ENCODE results near the gene SLC25A44. TPM values are rescaled to one million over a fixed set of nuclear protein-coding genes. Genes with fewer than 3 reads are reported as not detected.

SLC25A44 gene
- total RNA-seq, 1 experiment from 2014 or later: 28.1 TPM

- no peak overlapping the region for H3K4me2 ChIP-seq (ENCODE audit: low read length)
- H3K9ac ChIP-seq (ENCODE audit: low read length): no peak overlapping the region
- H3F3A ChIP-seq (ENCODE audit: low read length, unreplicated experiment): no peaks in the 10 kb centered on the region
- H3K27me3 ChIP-seq (ENCODE audit: low read length): no peaks in the 10 kb centered on the region
- no peaks in the 10 kb centered on the region for H4K20me1 ChIP-seq (ENCODE audit: low read length)
- peak; percentile 45 for DNase-seq
- no peak for ATAC-seq
- TF ChIP-seq, protein P1, sequence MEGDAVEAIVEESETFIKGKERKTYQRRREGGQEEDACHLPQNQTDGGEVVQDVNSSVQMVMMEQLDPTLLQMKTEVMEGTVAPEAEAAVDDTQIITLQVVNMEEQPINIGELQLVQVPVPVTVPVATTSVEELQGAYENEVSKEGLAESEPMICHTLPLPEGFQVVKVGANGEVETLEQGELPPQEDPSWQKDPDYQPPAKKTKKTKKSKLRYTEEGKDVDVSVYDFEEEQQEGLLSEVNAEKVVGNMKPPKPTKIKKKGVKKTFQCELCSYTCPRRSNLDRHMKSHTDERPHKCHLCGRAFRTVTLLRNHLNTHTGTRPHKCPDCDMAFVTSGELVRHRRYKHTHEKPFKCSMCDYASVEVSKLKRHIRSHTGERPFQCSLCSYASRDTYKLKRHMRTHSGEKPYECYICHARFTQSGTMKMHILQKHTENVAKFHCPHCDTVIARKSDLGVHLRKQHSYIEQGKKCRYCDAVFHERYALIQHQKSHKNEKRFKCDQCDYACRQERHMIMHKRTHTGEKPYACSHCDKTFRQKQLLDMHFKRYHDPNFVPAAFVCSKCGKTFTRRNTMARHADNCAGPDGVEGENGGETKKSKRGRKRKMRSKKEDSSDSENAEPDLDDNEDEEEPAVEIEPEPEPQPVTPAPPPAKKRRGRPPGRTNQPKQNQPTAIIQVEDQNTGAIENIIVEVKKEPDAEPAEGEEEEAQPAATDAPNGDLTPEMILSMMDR (conservative IDR thresholded peaks at IDR 0.05; ENCODE audit: low read depth, low read length): no peak
- TF ChIP-seq EZH2phosphoT487 (IDR thresholded peaks at IDR 0.05; ENCODE audit: borderline replicate concordance, low read length) (no peak), EZH2 (IDR thresholded peaks at IDR 0.05; ENCODE audit: low read length, unreplicated experiment) (no peak)
- no peak overlapping the region for H2AFZ ChIP-seq (ENCODE audit: low read length)
- H3K4me1 ChIP-seq (ENCODE audit: insufficient read depth, low read length): 0 out of 2 replicates have a peak, but pooled peaks cover 4% of the 10 kb centered on the region
- ChIA-PET CTCF (interaction anchor here (0.5 to 0.6 kb wide), 2 partner anchors 128 to 142 kb away, joined by 3 read pairs; no protein-coding TSS in a partner anchor), POLR2A (ENCODE audit: unreplicated experiment) (no interaction called here)
- H3K9me2 ChIP-seq (replicated peaks; ENCODE audit: low read length): no peaks in the 10 kb centered on the region
- peaks cover 17% of the 10 kb centered on the region for H3K36me3 ChIP-seq (ENCODE audit: low read depth, low read length)
- no peak overlapping the region for H3K27ac ChIP-seq (ENCODE audit: low read length)
- no peak overlapping the region for H3K4me3 ChIP-seq (ENCODE audit: low read length)
- no TSS peak for BruUV-seq (replicated peaks)
- no peaks in the 10 kb centered on the region for H3K79me2 ChIP-seq (ENCODE audit: low read length)
- H3K9me3 ChIP-seq (ENCODE audit: low read length): no peaks in the 10 kb centered on the region
- intact Hi-C loops (cut with micrococcal nuclease): no loop called here
Measured at GRCh38 chr1:156233426-156234127, 39.7 kb downstream of the SLC25A44 start.

GRCh38 chr1:156236164-156236563, 42.3 kb downstream of the SLC25A44 start:
- Histone ChIP-seq H3K9me3 (ENCODE audit: low read length) (no peaks in the 10 kb centered on the region), H3F3A (ENCODE audit: low read length, unreplicated experiment) (no peaks in the 10 kb centered on the region), H3K4me3 (ENCODE audit: low read length) (no peak overlapping the region), H3K9me2 (replicated peaks; ENCODE audit: low read length) (no peaks in the 10 kb centered on the region), H3K27ac (ENCODE audit: low read length) (no peak overlapping the region), H3K4me2 (ENCODE audit: low read length) (no peak overlapping the region), H2AFZ (ENCODE audit: low read length) (no peak overlapping the region), H3K36me3 (ENCODE audit: low read depth, low read length) (peaks cover 22% of the 10 kb centered on the region), H3K4me1 (ENCODE audit: insufficient read depth, low read length) (peaks cover 8% of the 10 kb centered on the region), H4K20me1 (ENCODE audit: low read length) (no peaks in the 10 kb centered on the region), H3K79me2 (ENCODE audit: low read length) (no peaks in the 10 kb centered on the region), H3K9ac (ENCODE audit: low read length) (no peak overlapping the region), H3K27me3 (ENCODE audit: low read length) (no peaks in the 10 kb centered on the region)
- BruUV-seq (replicated peaks): no TSS peak
- ATAC-seq: no peak
- intact Hi-C loops (cut with micrococcal nuclease): no loop called here
- POLR2A ChIA-PET (ENCODE audit: unreplicated experiment): no interaction called here
- TF ChIP-seq, protein P1 (conservative IDR thresholded peaks at IDR 0.05; ENCODE audit: low read depth, low read length): no peak
- TF ChIP-seq EZH2phosphoT487 (IDR thresholded peaks at IDR 0.05; ENCODE audit: borderline replicate concordance, low read length) (no peak), EZH2 (IDR thresholded peaks at IDR 0.05; ENCODE audit: low read length, unreplicated experiment) (no peak)
- DNase-seq: no peak
- CTCF ChIA-PET: no interaction called here

GRCh38 chr1:156238248-156238647, 44.3 kb downstream of the SLC25A44 start:
- Histone ChIP-seq H3K27ac (ENCODE audit: low read length) (no peak overlapping the region), H3K9me2 (replicated peaks; ENCODE audit: low read length) (no peaks in the 10 kb centered on the region), H4K20me1 (ENCODE audit: low read length) (no peaks in the 10 kb centered on the region), H3K9me3 (ENCODE audit: low read length) (no peaks in the 10 kb centered on the region), H3K27me3 (ENCODE audit: low read length) (no peaks in the 10 kb centered on the region), H3K4me2 (ENCODE audit: low read length) (no peak overlapping the region), H3K79me2 (ENCODE audit: low read length) (no peaks in the 10 kb centered on the region), H3K9ac (ENCODE audit: low read length) (no peak overlapping the region), H3K4me3 (ENCODE audit: low read length) (no peak overlapping the region), H3K4me1 (ENCODE audit: insufficient read depth, low read length) (peaks cover 16% of the 10 kb centered on the region), H3F3A (ENCODE audit: low read length, unreplicated experiment) (no peaks in the 10 kb centered on the region), H2AFZ (ENCODE audit: low read length) (no peak overlapping the region), H3K36me3 (ENCODE audit: low read depth, low read length) (peaks cover 22% of the 10 kb centered on the region)
- ChIA-PET POLR2A (ENCODE audit: unreplicated experiment) (no interaction called here), CTCF (no interaction called here)
- no peak for DNase-seq
- no peak for ATAC-seq
- intact Hi-C loops (cut with micrococcal nuclease): no loop called here
- no TSS peak for BruUV-seq (replicated peaks)
- TF ChIP-seq, protein P1 (conservative IDR thresholded peaks at IDR 0.05; ENCODE audit: low read depth, low read length): no peak
- no peak for TF ChIP-seq EZH2 (IDR thresholded peaks at IDR 0.05; ENCODE audit: low read length, unreplicated experiment)
- no peak for TF ChIP-seq EZH2phosphoT487 (IDR thresholded peaks at IDR 0.05; ENCODE audit: borderline replicate concordance, low read length)

All from PC-3 (cell line).